Liver (tissue), 3 donors: Measurements from ENCODE around the gene MVP.

Experiments
- CTCF ChIP-seq: fragments of 150-350 bp; IDR thresholded peaks from 2 replicates; pipeline ENCODE4 v1.5.1; 2017; ENCODE audit warnings: improper control_type of control experiment, low read depth, low read length; ENCODE audit not compliant: missing input control
- EGR1 ChIP-seq, 2 donors: IDR thresholded peaks; 2 replicates each; pipeline ENCODE4 v1.6.1; 2016 to 2018; ENCODE audit warnings: antibody characterized with exemption in 2 of 2, low read depth in 2 of 2
- JUND ChIP-seq, 2 donors: IDR thresholded peaks; 2 replicates each; pipeline ENCODE4 v1.6.1; 2016; ENCODE audit warnings: antibody characterized with exemption in 2 of 2
- MAX ChIP-seq: IDR thresholded peaks from 2 replicates; pipeline ENCODE4 v1.6.1; 2016; ENCODE audit warnings: antibody characterized with exemption
- REST ChIP-seq: IDR thresholded peaks from 2 replicates; pipeline ENCODE4 v1.6.1; 2016; ENCODE audit warnings: antibody characterized with exemption, mild to moderate bottlenecking
- RXRA ChIP-seq, 2 donors: IDR thresholded peaks; 2 replicates each; pipeline ENCODE4 v1.6.1; 2017 to 2018; ENCODE audit warnings: antibody characterized with exemption in 2 of 2, mild to moderate bottlenecking in 1 of 2
- SP1 ChIP-seq: IDR thresholded peaks from 2 replicates; pipeline ENCODE4 v1.6.1; 2018; ENCODE audit warnings: antibody characterized with exemption, mild to moderate bottlenecking
- TAF1 ChIP-seq: conservative IDR thresholded peaks from 2 replicates; pipeline ENCODE4 v1.6.1; 2016; ENCODE audit warnings: antibody characterized with exemption, mild to moderate bottlenecking
- YY1 ChIP-seq: IDR thresholded peaks from 2 replicates; pipeline ENCODE4 v1.6.1; 2016; ENCODE audit warnings: antibody characterized with exemption, mild to moderate bottlenecking
- ZBTB33 ChIP-seq: IDR thresholded peaks from 2 replicates; pipeline ENCODE4 v1.6.1; 2016; ENCODE audit warnings: antibody characterized with exemption
- donor health status: healthy.
- donor health status: healthy.

GRCh38 chr16:29830774-29831173 lies 10.5 kb downstream of the MVP start:
- TF ChIP-seq CTCF (no peak), TAF1 (no peak), SP1 (no peak), RXRA (IDR thresholded peaks at IDR 0.05) (no peak), JUND (IDR thresholded peaks at IDR 0.05) (no peak), EGR1 (IDR thresholded peaks at IDR 0.05; ENCODE audit: low read depth in 2 of 2) (no peak), REST (no peak), ZBTB33 (no peak), YY1 (no peak), MAX (no peak)
